Smooth muscle cell (in vitro differentiated cells): ENCODE data around the gene GRIFIN. TPM values are rescaled to one million over a fixed set of nuclear protein-coding genes. Genes with fewer than 3 reads are reported as not detected.

Source experiments
- DNase-seq: peaks from one replicate; lab custom pipeline; 2025; ENCODE audit not compliant: unreplicated experiment; lab: John Stamatoyannopoulos, UW
- H2AFZ ChIP-seq: fragments of 200-600 bp; sonication (generic); 2 replicates; pipeline ENCODE4 v1.6.0; 2016; ENCODE audit warnings: antibody characterized with exemption, low read depth, mild to moderate bottlenecking
- H3F3A ChIP-seq: fragments of 200-600 bp; sonication (generic); 2 replicates; pipeline ENCODE4 v1.6.0; 2017; ENCODE audit warnings: antibody characterized with exemption, low read depth
- H3K27ac ChIP-seq: fragments of 200-600 bp; sonication (generic); 2 replicates; pipeline ENCODE4 v1.5.1; 2016; ENCODE audit warnings: low read depth, mild to moderate bottlenecking
- H3K27me3 ChIP-seq: fragments of 200-600 bp; sonication (generic); 2 replicates; pipeline ENCODE4 v1.6.1; 2016; ENCODE audit warnings: low read depth, mild to moderate bottlenecking
- H3K36me3 ChIP-seq: fragments of 200-600 bp; sonication (generic); 2 replicates; pipeline ENCODE4 v1.5.1; 2016; ENCODE audit warnings: low read depth
- H3K4me1 ChIP-seq: fragments of 200-600 bp; sonication (generic); 2 replicates; pipeline ENCODE4 v1.5.1; 2016; ENCODE audit warnings: low read depth
- H3K4me2 ChIP-seq: fragments of 200-600 bp; sonication (generic); 2 replicates; pipeline ENCODE4 v1.6.0; 2016; ENCODE audit warnings: mild to moderate bottlenecking
- H3K4me3 ChIP-seq: fragments of 200-600 bp; sonication (generic); 2 replicates; pipeline ENCODE4 v1.5.1; 2016; ENCODE audit warnings: mild to moderate bottlenecking
- H3K79me2 ChIP-seq: fragments of 200-600 bp; sonication (generic); 2 replicates; pipeline ENCODE4 v1.6.0; 2016; ENCODE audit warnings: low read depth, mild to moderate bottlenecking
- H3K9ac ChIP-seq: fragments of 200-600 bp; sonication (generic); 2 replicates; pipeline ENCODE4 v1.6.0; 2016; ENCODE audit warnings: low read depth
- H3K9me3 ChIP-seq: fragments of 200-600 bp; sonication (generic); replicated peaks from 2 replicates; pipeline ENCODE4 v1.5.1; 2016; ENCODE audit warnings: low read depth
- H4K20me1 ChIP-seq: fragments of 200-600 bp; sonication (generic); 2 replicates; pipeline ENCODE4 v1.6.0; 2016; ENCODE audit warnings: low read depth
- CTCF ChIP-seq: fragments of 200-600 bp; sonication (generic); IDR thresholded peaks from 2 replicates; pipeline ENCODE4 v1.5.1; 2017; ENCODE audit warnings: borderline replicate concordance, mild to moderate bottlenecking, antibody characterized with exemption; ENCODE audit not compliant: insufficient read depth, poor library complexity, severe bottlenecking
- WGBS: methylation state at CpG from one replicate; pipeline ENCODE4 v1.1.7; 2016; ENCODE audit warnings: low lambda C conversion rate; 5-methylcytosine and 5-hydroxymethylcytosine counted together
- polyA plus RNA-seq: library from polyadenylated mRNA; unstranded; fragments of >200 nt; fragmentation: Nextera tagmentation; extraction: Ambion mirVana; gene quantifications from 2 replicates; pipeline ENCODE4 v1.2.1, GENCODE V29; 2016
- total RNA-seq: library from RNA; depleted of rRNA; stranded (reverse); fragments of >200 nt; gene quantifications from 2 replicates; pipeline ENCODE4 v1.2.3, GENCODE V29; 2014

The GRIFIN gene
- total and polyA plus RNA-seq, 2 experiments from 2014 or later, result not detected

DNA sequence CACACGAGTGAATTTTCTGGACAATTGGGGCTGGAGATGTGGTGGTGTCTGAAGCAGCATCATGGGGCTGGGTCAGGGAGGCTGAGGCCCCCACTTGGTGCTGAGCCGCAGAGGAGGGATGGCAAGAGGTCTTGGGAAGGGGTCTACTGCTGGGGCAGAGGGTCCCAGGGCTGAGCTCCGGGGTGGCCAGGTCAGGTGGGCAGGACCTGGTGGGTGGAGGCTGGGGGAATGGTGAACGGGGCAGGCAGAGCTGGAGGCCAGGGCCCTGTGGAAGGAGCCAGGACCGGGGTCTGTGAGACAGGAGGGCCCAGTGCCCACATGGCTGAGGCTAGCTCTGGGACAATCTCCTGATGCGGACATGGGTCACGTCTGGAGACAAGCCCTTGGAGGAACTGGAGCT, 23.0 kb upstream of the GRIFIN start:
- no peak for DNase-seq
- H4K20me1 ChIP-seq, result no peaks in the 10 kb centered on the region
- WGBS, result 91% methylated on average over 7 of the region's 7 CpGs
- peaks cover 52% of the 10 kb centered on the region for H3K4me1 ChIP-seq
- H3K27ac ChIP-seq, result no peak overlapping the region
- H3K79me2 ChIP-seq, result no peaks in the 10 kb centered on the region
- TF ChIP-seq CTCF, result no peak
- H3F3A ChIP-seq, result no peaks in the 10 kb centered on the region
- no peak overlapping the region for H2AFZ ChIP-seq
- no peak overlapping the region for H3K9ac ChIP-seq
- H3K9me3 ChIP-seq, result no peaks in the 10 kb centered on the region
- H3K36me3 ChIP-seq, result no peaks in the 10 kb centered on the region
- H3K27me3 ChIP-seq, result no peaks in the 10 kb centered on the region
- no peak overlapping the region for H3K4me2 ChIP-seq
- no peak overlapping the region for H3K4me3 ChIP-seq

- Histone ChIP-seq H3K4me1 (peaks cover 52% of the 10 kb centered on the region), H3K79me2 (no peaks in the 10 kb centered on the region), H3K27me3 (no peaks in the 10 kb centered on the region), H3F3A (no peaks in the 10 kb centered on the region), H4K20me1 (no peaks in the 10 kb centered on the region), H3K27ac (no peak overlapping the region), H3K4me3 (no peak overlapping the region), H3K9ac (no peak overlapping the region), H3K36me3 (no peaks in the 10 kb centered on the region), H2AFZ (no peak overlapping the region), H3K9me3 (no peaks in the 10 kb centered on the region), H3K4me2 (no peak overlapping the region)
- no peak for TF ChIP-seq CTCF
- WGBS, result 88% methylated on average over 6 of the region's 6 CpGs
- no peak for DNase-seq
Measured at GRCh38 chr7:2498708-2499107, 22.5 kb upstream of the GRIFIN start.

DNA sequence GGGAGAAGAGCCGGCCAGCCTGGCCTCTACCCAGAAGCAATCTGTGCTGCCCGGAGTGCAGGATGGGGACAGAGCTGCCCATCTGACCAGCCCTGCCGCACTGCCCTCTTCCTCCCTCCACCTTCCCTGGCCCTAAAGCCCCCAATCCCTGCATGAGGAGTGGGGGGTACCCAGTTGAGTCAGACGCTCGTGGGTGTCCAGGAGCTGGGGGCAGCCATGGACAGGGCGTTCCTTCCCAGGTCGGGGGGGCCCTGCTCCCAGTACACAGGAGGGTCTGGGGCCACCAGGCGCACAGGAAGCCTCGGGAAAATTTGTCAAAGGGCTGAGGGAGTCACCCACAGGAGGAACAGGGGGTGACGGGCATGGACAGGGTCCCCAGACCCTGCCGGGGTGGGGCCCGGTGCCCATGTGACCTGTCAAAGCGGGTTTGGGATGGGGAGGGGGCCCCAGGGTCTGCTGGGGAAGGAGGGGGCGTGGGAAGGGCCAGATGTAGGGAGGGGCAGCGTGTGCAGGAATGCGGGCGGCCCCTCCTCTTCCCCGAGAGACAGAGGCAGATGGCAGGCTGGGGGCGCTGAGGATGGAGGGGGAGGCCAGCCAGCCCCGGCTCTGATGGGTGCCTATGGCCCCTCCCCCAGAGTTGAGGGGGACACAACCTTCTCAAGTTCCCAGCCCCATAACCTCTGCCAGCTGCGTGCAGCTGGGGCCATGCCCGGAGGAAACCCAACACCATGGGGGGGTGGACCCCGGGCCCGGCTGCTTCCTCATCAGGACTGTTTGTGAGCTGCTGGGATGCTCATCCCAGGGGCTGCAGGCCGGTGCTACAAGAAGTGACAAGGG, 21.5 kb upstream of the GRIFIN start:
- Histone ChIP-seq H3K4me3 (no peak overlapping the region), H3K79me2 (no peaks in the 10 kb centered on the region), H2AFZ (no peak overlapping the region), H3K9me3 (no peaks in the 10 kb centered on the region), H3K27me3 (no peaks in the 10 kb centered on the region), H3F3A (no peaks in the 10 kb centered on the region), H3K4me1 (peaks cover 52% of the 10 kb centered on the region), H3K36me3 (no peaks in the 10 kb centered on the region), H3K9ac (no peak overlapping the region), H4K20me1 (no peaks in the 10 kb centered on the region), H3K4me2 (no peak overlapping the region), H3K27ac (no peak overlapping the region)
- TF ChIP-seq CTCF, result no peak
- DNase-seq, result no peak
- 78% methylated on average over 22 of the region's 25 CpGs for WGBS

GRCh38 chr7:2497065-2497464, 20.9 kb upstream of the GRIFIN start:
- Histone ChIP-seq H3K27me3 (no peaks in the 10 kb centered on the region), H2AFZ (no peak overlapping the region)

More at GRCh38 chr7:2497065-2497464, 20.9 kb upstream of the GRIFIN start:
- Histone ChIP-seq H3K4me2 (no peak overlapping the region), H3K79me2 (no peaks in the 10 kb centered on the region), H3K9me3 (no peaks in the 10 kb centered on the region), H3K4me1 (peaks cover 52% of the 10 kb centered on the region), H3K4me3 (no peak overlapping the region), H3K36me3 (no peaks in the 10 kb centered on the region), H3F3A (no peaks in the 10 kb centered on the region), H3K9ac (no peak overlapping the region), H4K20me1 (no peaks in the 10 kb centered on the region), H3K27ac (no peak overlapping the region)
- WGBS, result 97% methylated on average over 3 of the region's 3 CpGs
- TF ChIP-seq CTCF, result no peak
- no peak for DNase-seq
